Muscle of leg (tissue), 11 donors: ENCODE data around the gene STARD13. TPM values are rescaled to one million over a fixed set of nuclear protein-coding genes. Genes with fewer than 3 reads are reported as not detected.

Experiments used
- DNase-seq: peaks from one replicate; pipeline ENCODE4 v3.0.0; 2013
- H3K27ac ChIP-seq: one replicate; pipeline ENCODE4 v1.5.1; 2013; ENCODE audit warnings: mild to moderate bottlenecking, low read length, control low read depth
- H3K27me3 ChIP-seq: one replicate; pipeline ENCODE4 v1.6.1; 2013; ENCODE audit warnings: low read length; ENCODE audit not compliant: control insufficient read depth, insufficient read depth
- H3K36me3 ChIP-seq: one replicate; pipeline ENCODE4 v1.6.1; 2013; ENCODE audit warnings: low read length; ENCODE audit not compliant: control insufficient read depth, insufficient read depth
- H3K4me1 ChIP-seq: one replicate; pipeline ENCODE4 v1.6.1; 2013; ENCODE audit warnings: low read length; ENCODE audit not compliant: control insufficient read depth, insufficient read depth
- H3K4me3 ChIP-seq: one replicate; pipeline ENCODE4 v1.5.1; 2013; ENCODE audit warnings: low read length, control low read depth
- H3K9me3 ChIP-seq: replicated peaks from 2 replicates; pipeline ENCODE4 v1.6.1; 2013; ENCODE audit warnings: low read depth, low read length; ENCODE audit not compliant: control insufficient read depth
- WGBS: methylation state at CpG from one replicate; pipeline ENCODE4 v1.1.5; 2013; ENCODE audit warnings: missing lambda C conversion rate; ENCODE audit not compliant: insufficient coverage; 5-methylcytosine and 5-hydroxymethylcytosine counted together
- polyA plus RNA-seq, 8 donors: library from polyadenylated mRNA; unstranded; fragments of 120-200 nt; gene quantifications; one replicate each; pipeline versions ENCODE4 v1.2.1 to v1.2.3, GENCODE V29; 2013; ENCODE audit warnings: inconsistent platforms in 1 of 8, low replicate concordance in 1 of 8; ENCODE audit not compliant: insufficient read length in 8 of 8, insufficient read depth in 1 of 8
- total RNA-seq: library from RNA; stranded (reverse); fragments of 120-200 nt; gene quantifications from one replicate; pipeline ENCODE4 v1.2.4, GENCODE V29; 2013

Gene STARD13
- total and polyA plus RNA-seq, 9 donors: 15.7 to 28.1 (median 21.8) TPM

GRCh38 chr13:33137721-33138120 is 147.8 kb downstream of the STARD13 start:
- Histone ChIP-seq H3K9me3 (peaks cover 3% of the 10 kb centered on the region), H3K27me3 (no peaks in the 10 kb centered on the region), H3K27ac (peak overlapping the region; percentile 84), H3K4me1 (peaks cover 31% of the 10 kb centered on the region), H3K36me3 (peaks cover 19% of the 10 kb centered on the region), H3K4me3 (no peak overlapping the region)
- WGBS: 50% methylated on average over 1 of the region's 4 CpGs
- no peak for DNase-seq

GRCh38 chr13:33135097-33135496 is 150.5 kb downstream of the STARD13 start:
- Histone ChIP-seq H3K27me3 (no peaks in the 10 kb centered on the region), H3K4me3 (no peak overlapping the region), H3K27ac (no peak overlapping the region), H3K9me3 (peaks cover 3% of the 10 kb centered on the region), H3K36me3 (peaks cover 25% of the 10 kb centered on the region), H3K4me1 (peaks cover 25% of the 10 kb centered on the region)
- WGBS: no CpG with 5 or more reads among the region's 1 CpG
- DNase-seq: no peak

GRCh38 chr13:33134213-33134612 is 151.3 kb downstream of the STARD13 start:
- 90% methylated on average over 2 of the region's 3 CpGs for WGBS
- no peak for DNase-seq
- no peak overlapping the region for H3K27ac ChIP-seq
- H3K4me1 ChIP-seq: peaks cover 17% of the 10 kb centered on the region
- peaks cover 3% of the 10 kb centered on the region for H3K9me3 ChIP-seq
- H3K27me3 ChIP-seq: no peaks in the 10 kb centered on the region
- H3K36me3 ChIP-seq: peaks cover 30% of the 10 kb centered on the region
- H3K4me3 ChIP-seq: no peak overlapping the region

- no CpG with 5 or more reads among the region's 1 CpG for WGBS
- H3K4me1 ChIP-seq: peaks cover 7% of the 10 kb centered on the region
- peaks cover 3% of the 10 kb centered on the region for H3K9me3 ChIP-seq
- no peak overlapping the region for H3K27ac ChIP-seq
- H3K4me3 ChIP-seq: no peak overlapping the region
- DNase-seq: peak; percentile 81
- peaks cover 38% of the 10 kb centered on the region for H3K36me3 ChIP-seq
- no peaks in the 10 kb centered on the region for H3K27me3 ChIP-seq
Observed at GRCh38 chr13:33132644-33133440, 152.7 kb downstream of the STARD13 start.

GRCh38 chr13:33129886-33130285 is 155.7 kb downstream of the STARD13 start:
- DNase-seq: no peak
- Histone ChIP-seq H3K27me3 (no peaks in the 10 kb centered on the region), H3K9me3 (no peaks in the 10 kb centered on the region), H3K27ac (no peak overlapping the region), H3K4me3 (no peak overlapping the region), H3K36me3 (peaks cover 29% of the 10 kb centered on the region), H3K4me1 (peaks cover 15% of the 10 kb centered on the region)
- WGBS: 93% methylated on average over 20 of the region's 20 CpGs

GRCh38 chr13:33129094-33129832 is 156.3 kb downstream of the STARD13 start:
- no peak overlapping the region for H3K27ac ChIP-seq
- no peaks in the 10 kb centered on the region for H3K9me3 ChIP-seq
- 97% methylated on average over 15 of the region's 20 CpGs for WGBS
- no peak for DNase-seq
- peaks cover 31% of the 10 kb centered on the region for H3K36me3 ChIP-seq
- no peak overlapping the region for H3K4me3 ChIP-seq
- peaks cover 16% of the 10 kb centered on the region for H3K4me1 ChIP-seq
- no peaks in the 10 kb centered on the region for H3K27me3 ChIP-seq

- Histone ChIP-seq H3K27me3 (no peaks in the 10 kb centered on the region), H3K4me1 (peaks cover 25% of the 10 kb centered on the region), H3K4me3 (no peak overlapping the region), H3K9me3 (no peaks in the 10 kb centered on the region), H3K27ac (peak overlapping the region; percentile 80), H3K36me3 (peaks cover 38% of the 10 kb centered on the region)
- DNase-seq: no peak
- 100% methylated on average over 1 of the region's 4 CpGs for WGBS
Observed at GRCh38 chr13:33128134-33128533, 157.4 kb downstream of the STARD13 start.

GRCh38 chr13:33127009-33127551 is 158.5 kb downstream of the STARD13 start:
- peak overlapping the region; percentile 80 for H3K27ac ChIP-seq
- H3K4me3 ChIP-seq: no peak overlapping the region
- no peaks in the 10 kb centered on the region for H3K9me3 ChIP-seq
- H3K36me3 ChIP-seq: peaks cover 46% of the 10 kb centered on the region
- H3K4me1 ChIP-seq: peaks cover 25% of the 10 kb centered on the region
- no peaks in the 10 kb centered on the region for H3K27me3 ChIP-seq
- WGBS: 81% methylated on average over 12 of the region's 14 CpGs
- peak; percentile 68 for DNase-seq

GRCh38 chr13:33125821-33126570 is 159.6 kb downstream of the STARD13 start:
- peak; percentile 87 for DNase-seq
- Histone ChIP-seq H3K4me3 (no peak overlapping the region), H3K9me3 (no peaks in the 10 kb centered on the region), H3K27me3 (no peaks in the 10 kb centered on the region), H3K4me1 (peaks cover 25% of the 10 kb centered on the region), H3K27ac (peak overlapping the region; percentile 80), H3K36me3 (peaks cover 52% of the 10 kb centered on the region)
- WGBS: 65% methylated on average over 6 of the region's 10 CpGs
